GM19351 (cell line): ENCODE measurements around the gene VSIG4.
"Not testable (repeated sequence)": the region's sequence is repeated elsewhere in the genome, so short reads cannot be mapped to it uniquely, and the experiment has no call there.

Source experiments
- ATAC-seq: cut with Tn5 transposase; IDR thresholded peaks from one replicate; pipeline ENCODE4 v1.9.1; 2021; ENCODE audit warnings: mild to moderate bottlenecking, moderate library complexity; ENCODE audit not compliant: unreplicated experiment

VSIG4 gene

GRCh38 chrX:66039944-66040343 lies at the start of gene VSIG4:
VSIG4 (minus strand) TSS chrX:66040080; CDS start chrX:66039998, 82 bp downstream.
- ATAC-seq, result no peak

GRCh38 chrX:66076801-66077200 lies 36.9 kb upstream of the VSIG4 start:
- no peak for ATAC-seq

GRCh38 chrX:66074920-66075879 lies 35.3 kb upstream of the VSIG4 start:
- no peak for ATAC-seq

- ATAC-seq, result no peak
These were observed 31.2 kb upstream of the VSIG4 start for GRCh38 chrX:66071126-66071525.

GRCh38 chrX:66064261-66064660 lies 24.4 kb upstream of the VSIG4 start:
- no peak for ATAC-seq

GRCh38 chrX:66057019-66057418 lies 17.1 kb upstream of the VSIG4 start:
- not testable (repeated sequence) for ATAC-seq

- no peak for ATAC-seq
These were observed 15.1 kb upstream of the VSIG4 start for GRCh38 chrX:66054978-66055377.

GRCh38 chrX:66053414-66053813 lies 13.5 kb upstream of the VSIG4 start:
- no peak for ATAC-seq

GRCh38 chrX:66051980-66052379 lies 12.1 kb upstream of the VSIG4 start:
- no peak for ATAC-seq

GRCh38 chrX:66050140-66050569 lies 10.3 kb upstream of the VSIG4 start:
- no peak for ATAC-seq

- ATAC-seq, result no peak
These were observed 9.2 kb upstream of the VSIG4 start for GRCh38 chrX:66049056-66049455.

GRCh38 chrX:66046612-66047235 lies 6.8 kb upstream of the VSIG4 start:
- ATAC-seq, result peak; percentile 78

- ATAC-seq, result no peak
These were observed 6.0 kb upstream of the VSIG4 start for GRCh38 chrX:66045894-66046293.

GRCh38 chrX:66043584-66043983 lies 3.7 kb upstream of the VSIG4 start:
- ATAC-seq, result no peak

GRCh38 chrX:66042307-66043077 lies 2.6 kb upstream of the VSIG4 start:
- peak; percentile 31 for ATAC-seq

- ATAC-seq, result no peak
These were observed 1.8 kb downstream of the VSIG4 start for GRCh38 chrX:66038115-66038514.

- no peak for ATAC-seq
These were observed 3.6 kb downstream of the VSIG4 start for GRCh38 chrX:66036231-66036630.

- no peak for ATAC-seq
These were observed 4.2 kb downstream of the VSIG4 start for GRCh38 chrX:66035667-66036066.

GRCh38 chrX:66030505-66031317 lies 9.2 kb downstream of the VSIG4 start:
- ATAC-seq, result peak; percentile 90

GRCh38 chrX:66028936-66029335 lies 10.9 kb downstream of the VSIG4 start:
- no peak for ATAC-seq
